Colon (tissue), 2 donors: Measurements from ENCODE around the gene HEATR5A.
"Not testable (repeated sequence)": the region's sequence is repeated elsewhere in the genome, so short reads cannot be mapped to it uniquely, and the experiment has no call there.

ENCODE experiments used
- FAIRE-seq: peaks from 2 replicates; lab custom pipeline; 2012; peaks lifted over from hg19 to GRCh38; lab: Jason Lieb, UNC
- donor health status: control.
- donor health status: control.

HEATR5A gene

GRCh38 chr14:31420319-31421111 is at the start of gene HEATR5A:
HEATR5A (minus strand) TSS chr14:31420550; CDS start chr14:31402975, 17,575 bp downstream.
- no peak for FAIRE-seq

DNA sequence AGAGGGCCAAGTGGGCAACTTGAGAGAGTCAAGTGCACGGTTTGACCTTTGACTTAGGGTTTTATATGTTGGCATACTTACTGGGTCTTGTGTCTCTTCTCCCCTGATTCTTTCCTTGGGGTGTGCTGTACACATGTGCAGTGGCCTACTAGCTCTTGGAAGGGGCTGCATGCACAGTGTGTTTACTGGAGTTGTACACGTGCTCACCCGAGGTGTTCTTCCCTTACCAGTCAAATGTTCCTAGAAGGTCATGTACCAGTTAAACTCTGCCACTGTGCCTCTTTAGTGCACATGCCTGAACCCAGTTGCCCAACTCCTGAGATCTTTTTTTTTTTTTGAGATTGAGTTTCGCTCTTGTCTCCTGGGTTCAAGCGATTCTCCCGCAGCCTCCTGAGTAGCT is 46.2 kb upstream of the HEATR5A start:
- FAIRE-seq, result no peak

DNA sequence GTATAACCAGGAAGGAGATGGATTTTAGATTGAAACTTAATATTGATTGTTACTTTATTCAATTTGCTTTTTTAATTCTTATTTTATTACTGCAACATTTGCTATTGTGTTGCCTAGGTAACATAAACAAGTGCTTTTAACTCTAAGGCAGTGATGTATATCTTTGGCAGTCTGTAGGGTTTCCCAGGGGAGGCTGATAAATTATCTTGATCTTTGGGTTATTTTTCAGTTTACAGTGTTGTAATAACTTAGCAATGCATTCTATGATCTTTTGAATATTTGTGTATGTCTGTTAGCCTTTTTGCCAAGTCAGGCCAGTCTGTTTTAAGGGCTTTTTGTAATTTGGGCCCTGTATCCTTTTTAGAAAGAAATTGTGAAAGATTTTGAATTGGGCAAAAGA is 44.8 kb upstream of the HEATR5A start:
- FAIRE-seq, result no peak

DNA sequence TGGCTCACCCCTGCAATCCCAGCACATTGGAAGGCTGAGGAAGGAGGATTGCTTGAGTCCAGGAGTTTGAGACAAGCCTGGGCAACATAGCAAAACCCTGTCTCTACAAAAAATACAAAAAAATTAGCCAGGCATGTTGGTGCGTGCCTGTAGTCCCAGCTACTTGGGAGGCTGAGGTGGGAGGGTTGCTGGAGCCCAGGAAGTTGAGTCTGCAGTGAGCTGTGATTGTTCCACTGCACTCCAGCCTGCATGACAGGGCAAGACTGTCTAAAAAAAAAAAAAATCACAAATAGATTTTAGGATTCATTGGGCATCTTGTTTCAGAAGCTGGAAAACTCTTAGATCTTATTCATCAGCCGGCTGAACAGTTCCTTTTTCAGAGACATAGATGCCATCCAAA is 42.1 kb upstream of the HEATR5A start:
- not testable (repeated sequence) for FAIRE-seq

GRCh38 chr14:31461545-31461944 is 41.2 kb upstream of the HEATR5A start:
- no peak for FAIRE-seq

DNA sequence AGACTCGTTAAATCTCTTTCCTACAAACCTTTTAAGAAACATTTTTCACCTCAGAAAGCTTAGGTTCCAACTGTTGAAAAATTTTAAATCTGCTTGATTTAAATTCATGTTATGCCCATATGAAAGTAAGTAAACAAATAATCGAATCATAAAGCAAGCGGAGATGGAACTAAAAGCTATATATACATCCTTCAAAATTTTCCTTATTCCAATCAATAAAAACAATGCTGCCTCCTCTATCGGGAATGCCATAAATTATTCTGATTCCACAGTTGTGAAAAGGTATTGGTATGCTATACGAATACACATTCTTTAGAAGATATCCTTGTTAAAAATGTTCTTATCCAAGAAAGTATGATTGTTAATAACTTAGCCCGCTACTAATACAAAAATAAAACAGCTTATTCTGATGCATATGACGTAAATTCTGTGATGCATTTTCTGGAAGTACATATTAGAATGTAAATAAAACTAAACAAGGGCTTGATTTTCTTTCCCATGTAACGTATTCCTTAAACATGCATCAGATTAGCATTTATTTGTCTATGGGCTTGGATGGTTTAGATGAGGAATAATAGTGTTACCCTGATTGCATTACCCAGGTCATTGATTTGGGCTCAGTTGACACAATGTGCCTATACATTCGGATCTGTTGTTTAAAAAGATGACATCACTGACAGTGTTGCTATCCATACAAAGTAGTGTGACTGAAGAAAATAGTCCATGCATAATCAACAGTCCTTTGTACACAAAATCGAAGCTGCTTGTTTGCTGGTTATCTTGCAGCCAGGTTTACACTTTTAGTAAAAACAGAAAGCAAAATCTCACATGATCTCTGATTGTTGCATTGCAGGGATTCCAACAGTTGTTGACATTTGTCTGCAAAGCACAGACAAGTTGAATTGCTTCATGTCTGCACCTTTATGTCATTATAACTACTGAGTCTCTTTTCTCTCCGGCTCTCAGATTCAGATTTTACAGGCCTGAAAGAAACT is 37.6 kb upstream of the HEATR5A start:
- FAIRE-seq, result no peak

DNA sequence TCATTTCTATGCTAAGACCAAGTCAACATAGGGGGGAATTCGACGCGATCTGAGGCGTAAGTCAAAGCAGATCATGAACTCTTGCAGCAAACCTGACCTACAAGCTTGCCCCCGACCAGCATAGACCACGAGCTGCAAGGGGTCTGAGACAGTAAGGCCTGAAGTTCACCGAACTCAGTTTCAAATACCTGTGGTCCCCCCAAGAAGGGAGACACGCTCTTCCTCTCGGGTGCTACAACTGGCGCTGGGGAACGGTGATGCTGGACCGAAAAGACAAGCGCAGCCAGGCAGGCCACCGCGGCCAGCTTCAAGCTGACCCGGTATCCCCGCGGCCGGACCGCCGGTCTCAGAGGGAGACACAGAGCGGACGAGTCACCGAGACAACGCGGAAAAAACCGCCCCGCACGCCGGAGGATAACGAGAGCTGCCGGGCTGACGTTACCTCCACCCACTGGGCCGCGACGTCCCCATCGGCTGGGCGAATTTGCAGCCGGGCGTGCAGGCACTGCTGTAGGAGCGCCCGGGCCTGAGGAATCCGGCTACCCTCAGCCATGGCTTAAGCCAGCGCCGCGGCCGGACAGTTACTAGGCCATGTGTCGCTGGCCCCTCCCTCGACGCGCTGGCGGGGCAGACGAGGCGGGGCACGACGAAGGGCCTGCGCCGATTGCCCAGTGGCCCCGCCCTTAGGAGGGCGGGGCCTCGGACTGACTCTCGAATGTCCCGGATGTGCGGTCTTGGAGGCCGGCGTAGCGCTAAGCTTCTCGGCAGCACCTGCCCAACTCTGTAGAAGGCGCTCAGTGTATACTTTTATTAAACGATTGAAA is 36.7 kb upstream of the HEATR5A start, which contains the start of gene DTD2:
DTD2 (minus strand) TSS at position 666 of the 824 bp plus-strand sequence; CDS start at position 553, 113 bp downstream.
- peak; percentile 93 for FAIRE-seq

GRCh38 chr14:31449971-31450610 is 29.7 kb upstream of the HEATR5A start:
- FAIRE-seq, result no peak

- no peak for FAIRE-seq
These were observed 28.8 kb upstream of the HEATR5A start for GRCh38 chr14:31449136-31449535.

DNA sequence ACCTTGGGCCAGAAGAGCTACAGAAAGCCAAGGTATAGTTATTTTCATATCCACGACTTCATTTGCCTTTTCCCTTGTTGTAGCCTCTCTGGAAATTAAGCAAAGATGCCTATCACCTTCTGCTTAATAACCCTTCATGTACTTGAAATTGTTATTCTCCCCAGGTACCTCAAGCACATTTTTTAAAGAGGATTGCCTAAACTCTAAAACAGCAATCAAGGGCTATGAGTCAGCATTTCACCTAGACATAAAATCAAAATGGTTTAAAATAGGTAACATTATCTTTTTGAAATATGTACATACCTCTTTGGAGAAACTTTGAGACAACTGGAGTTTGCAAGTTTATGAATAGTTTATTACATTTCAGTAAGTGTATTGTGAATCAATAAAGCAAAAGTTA is 25.4 kb upstream of the HEATR5A start:
- FAIRE-seq, result no peak

GRCh38 chr14:31442284-31442683 is 21.9 kb upstream of the HEATR5A start:
- no peak for FAIRE-seq

GRCh38 chr14:31441273-31442111 is 21.1 kb upstream of the HEATR5A start:
- no peak for FAIRE-seq

DNA sequence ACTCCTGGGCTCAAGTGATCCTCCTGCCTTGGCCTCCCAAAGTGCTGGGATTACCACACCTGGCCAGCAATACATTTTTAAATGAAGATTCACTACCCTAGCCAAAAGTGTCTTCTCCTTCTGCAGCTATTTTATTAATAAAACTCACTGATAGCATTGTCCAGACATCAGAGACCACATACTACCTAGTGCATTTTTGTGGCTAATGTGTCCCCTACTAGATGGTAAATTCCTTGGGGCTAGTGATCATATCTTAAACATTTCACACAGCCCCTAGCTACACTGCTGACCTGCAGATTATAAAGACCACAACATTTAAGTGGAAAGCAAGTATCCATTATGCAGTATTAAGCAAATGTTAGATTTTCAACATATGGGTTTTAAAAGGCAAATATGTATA is 19.9 kb upstream of the HEATR5A start:
- FAIRE-seq, result no peak

GRCh38 chr14:31439561-31439960 is 19.2 kb upstream of the HEATR5A start:
- FAIRE-seq, result no peak

- not testable (repeated sequence) for FAIRE-seq
These were observed 16.8 kb upstream of the HEATR5A start for GRCh38 chr14:31437045-31437691.

- no peak for FAIRE-seq
These were observed 14.9 kb upstream of the HEATR5A start for GRCh38 chr14:31435276-31435675.

DNA sequence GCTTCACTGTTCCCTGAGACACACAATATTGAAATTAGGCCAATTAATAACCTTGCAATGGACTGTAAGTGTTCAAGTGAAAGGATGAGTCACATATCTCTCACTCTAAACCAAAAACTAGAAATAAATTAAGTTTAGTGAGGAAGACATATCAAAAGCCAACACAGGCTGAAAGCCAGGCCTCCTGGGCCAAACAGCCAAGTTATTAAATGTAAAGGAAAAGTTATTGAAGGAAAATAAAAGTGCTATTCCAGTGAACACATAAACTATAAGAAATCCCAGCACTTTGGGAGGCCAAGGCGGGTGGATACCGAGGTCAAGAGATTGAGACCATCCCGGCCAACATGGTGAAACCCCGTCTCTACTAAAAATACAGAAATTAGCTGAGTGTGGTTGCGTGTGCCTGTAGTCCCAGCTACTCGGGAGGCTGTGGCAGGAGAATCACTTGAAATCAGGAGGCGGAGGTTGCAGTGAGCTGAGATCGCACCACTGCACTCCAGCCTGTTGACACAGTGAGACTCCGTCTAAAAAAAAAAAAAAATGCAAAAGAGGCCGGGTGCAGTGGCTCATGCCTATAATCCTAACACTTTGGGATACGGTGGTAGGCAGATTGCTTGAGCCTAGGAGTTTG is 10.4 kb upstream of the HEATR5A start:
- no peak for FAIRE-seq

GRCh38 chr14:31429791-31430190 is 9.4 kb upstream of the HEATR5A start:
- FAIRE-seq, result no peak

- no peak for FAIRE-seq
These were observed 7.7 kb upstream of the HEATR5A start for GRCh38 chr14:31428011-31428410.
